Stimulated activated CD8-positive, alpha-beta memory T cell treated with anti-CD3 and anti-CD28 coated beads, Interleukin-4, amount 100 ng/mL, for 48 hours (primary cell): ENCODE data around the gene LDLRAD4.

ENCODE experiments used
- DNase-seq: peaks from one replicate; pipeline ENCODE4 v3.0.0-alpha.2; 2020

Gene LDLRAD4

DNA sequence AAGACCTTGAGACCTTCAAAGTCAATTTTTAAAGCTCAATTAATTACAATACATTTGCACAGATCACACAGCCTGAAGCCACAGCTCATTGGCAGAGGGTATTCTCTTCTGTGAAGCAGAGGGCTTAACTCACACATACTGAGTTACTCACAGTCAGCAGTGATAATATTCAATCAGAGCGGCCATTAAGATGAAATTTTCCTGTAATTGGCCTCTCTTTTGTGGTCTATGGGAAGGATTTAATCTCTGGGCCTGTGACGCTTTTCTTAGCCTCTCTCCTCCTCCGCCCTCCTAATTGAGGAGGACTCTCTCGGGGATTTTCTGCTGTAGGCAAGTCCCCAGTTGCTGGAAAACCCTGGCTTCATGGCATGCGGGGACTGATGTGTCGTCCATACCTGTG is 12.3 kb upstream of the LDLRAD4 start:
- DNase-seq, result no peak

DNA sequence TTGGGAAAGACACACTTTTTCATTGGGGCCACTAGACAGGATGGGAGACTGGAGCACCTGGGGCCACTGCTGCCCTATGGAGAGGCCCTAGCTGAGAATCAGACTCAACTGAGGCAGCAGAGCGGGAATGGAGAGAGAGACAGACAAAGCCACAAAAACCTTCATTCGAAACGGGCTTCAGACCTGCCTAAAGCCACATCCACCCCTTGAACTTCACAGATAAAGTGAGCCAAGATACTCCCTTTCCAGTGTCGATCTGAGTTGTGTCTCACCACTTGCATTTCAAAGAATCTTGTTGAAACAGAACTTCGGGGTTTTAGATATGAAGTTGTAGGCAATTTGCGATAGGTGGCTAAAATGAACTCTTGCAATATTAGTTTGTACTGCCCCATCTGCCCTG is 11.3 kb upstream of the LDLRAD4 start:
- DNase-seq, result no peak

DNA sequence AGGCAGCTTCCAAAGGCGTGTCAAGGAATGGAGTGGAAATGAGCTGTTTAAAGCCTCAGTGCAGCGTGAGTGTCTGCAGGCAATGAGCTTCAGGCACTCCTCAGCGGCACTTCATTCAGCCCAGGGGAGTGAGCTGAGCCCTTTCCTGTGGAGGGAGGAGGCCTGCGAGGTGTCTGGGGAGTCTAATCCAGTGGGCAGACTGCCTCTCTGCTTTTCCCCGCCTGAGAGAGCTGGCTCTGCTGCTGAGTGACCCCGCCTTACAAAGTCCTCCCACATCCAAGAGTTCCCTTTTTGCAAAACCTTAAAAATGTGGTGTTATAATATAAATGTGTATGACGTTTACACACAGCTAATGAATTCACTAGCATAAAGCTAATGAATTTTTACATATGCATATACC is 7.0 kb upstream of the LDLRAD4 start:
- DNase-seq, result no peak

DNA sequence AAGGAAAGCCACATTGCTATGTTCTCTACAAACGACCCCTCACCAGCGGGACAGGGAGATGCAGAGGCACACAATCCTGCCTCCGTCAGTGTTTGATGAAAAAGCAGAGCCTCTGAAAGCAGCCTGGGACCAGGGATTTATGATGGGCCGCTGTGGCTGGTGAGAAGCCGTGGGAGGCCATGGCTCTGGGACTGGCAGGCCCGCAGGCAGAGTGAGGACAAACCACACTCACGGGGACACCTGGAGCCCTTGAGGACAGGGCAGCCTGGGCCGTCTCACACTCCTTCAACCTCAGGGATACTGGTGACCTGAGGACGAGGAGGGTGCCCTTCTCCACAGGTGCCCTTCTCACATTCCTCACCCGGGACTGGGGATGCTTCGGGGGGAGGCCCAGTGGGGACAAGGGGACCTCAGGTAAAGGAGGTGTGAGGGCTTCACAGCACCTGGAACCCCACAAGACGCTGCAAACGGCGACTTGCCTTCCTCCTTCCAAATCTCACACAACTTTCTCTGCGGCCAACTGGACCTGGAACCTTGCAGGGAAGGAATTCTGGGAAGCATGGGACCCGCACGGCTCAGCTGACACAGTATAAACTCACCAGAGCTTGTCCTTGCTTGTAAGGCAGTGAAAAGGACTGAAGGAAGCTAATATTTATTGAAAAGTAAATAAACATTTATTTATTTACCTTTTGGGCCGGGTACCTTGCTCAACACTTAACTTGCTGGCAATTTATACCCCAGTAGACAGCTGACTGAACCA is 5.3 kb upstream of the LDLRAD4 start:
- no peak for DNase-seq

DNA sequence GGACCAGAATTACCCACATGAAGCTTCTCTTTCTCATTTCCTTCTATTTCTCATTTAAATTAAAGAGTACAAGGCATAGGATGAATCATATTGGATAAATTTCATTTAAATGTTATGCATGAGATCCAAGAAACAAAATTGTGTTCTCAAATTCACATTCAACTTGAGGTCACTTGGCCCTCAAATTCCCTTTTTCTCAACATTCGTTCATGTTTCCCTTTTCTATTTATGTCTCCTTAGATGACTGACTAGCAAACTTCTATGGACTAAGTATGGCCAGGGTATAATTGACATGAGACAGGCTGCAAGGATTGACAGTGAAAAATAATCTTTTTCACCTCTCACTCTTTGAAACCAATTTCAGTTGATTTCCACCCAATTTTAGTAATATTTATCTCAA is 4.0 kb upstream of the LDLRAD4 start:
- no peak for DNase-seq

DNA sequence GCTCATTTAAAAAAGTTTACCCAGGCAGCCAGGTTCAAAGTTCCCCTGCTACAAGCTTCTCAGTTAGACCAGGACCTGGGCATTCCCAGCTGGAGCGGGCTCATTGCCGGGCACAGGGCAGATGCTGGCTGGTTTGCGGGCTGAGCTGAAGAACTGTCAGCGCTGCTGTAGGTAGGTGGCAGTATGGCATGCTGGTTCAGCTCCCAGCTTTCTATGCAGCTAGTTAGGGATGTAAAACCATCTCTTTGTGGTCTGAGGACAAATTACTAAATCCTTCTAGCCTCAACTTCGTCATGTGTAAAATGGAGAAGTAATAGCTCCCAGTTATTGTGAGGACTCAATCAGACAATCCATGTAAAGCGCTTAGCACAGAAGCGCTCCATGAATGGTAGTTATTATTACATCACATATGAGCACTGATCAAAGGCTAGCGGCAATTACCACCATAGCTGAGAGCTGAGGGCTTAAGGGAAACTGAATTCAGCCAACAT is 2.4 kb upstream of the LDLRAD4 start:
- peak; percentile 62 for DNase-seq

DNA sequence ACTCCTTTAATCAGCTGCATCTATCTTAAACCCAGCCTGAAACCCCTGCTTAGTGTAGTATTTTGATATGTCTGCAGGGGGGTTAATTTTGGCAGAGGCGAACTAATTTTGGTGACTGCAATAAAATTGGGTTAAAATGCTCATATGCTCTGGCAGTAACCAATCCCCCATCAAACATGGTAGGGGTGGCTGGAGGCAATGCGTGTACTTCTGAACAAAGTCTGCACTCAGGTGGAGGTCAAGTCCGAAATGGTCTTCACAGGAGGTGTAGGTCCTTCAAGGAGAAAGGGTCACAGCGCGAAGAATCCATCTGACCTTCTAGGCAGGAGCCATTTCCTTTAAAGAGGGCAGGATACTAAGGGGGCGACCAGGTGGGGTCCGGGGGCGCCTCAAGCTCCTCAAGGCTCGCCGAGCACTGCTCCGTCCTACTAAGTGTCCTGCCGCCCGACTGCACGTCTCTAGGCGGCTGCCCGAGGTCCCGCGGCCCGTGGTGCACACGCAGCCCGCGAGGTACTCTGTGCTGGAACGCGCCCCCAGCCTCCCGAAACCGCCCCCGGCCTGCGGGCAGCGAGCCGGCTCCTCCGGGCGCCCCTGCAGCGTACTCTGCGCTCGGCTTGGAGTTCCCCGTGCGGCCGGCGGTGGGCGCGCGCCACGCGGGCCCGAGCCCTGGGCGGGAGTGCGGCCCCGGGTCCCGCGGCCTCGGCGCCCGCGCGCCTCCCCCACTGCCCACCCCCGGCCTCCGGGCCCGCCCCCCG is 1.7 kb upstream of the LDLRAD4 start:
- peak; percentile 69 for DNase-seq

DNA sequence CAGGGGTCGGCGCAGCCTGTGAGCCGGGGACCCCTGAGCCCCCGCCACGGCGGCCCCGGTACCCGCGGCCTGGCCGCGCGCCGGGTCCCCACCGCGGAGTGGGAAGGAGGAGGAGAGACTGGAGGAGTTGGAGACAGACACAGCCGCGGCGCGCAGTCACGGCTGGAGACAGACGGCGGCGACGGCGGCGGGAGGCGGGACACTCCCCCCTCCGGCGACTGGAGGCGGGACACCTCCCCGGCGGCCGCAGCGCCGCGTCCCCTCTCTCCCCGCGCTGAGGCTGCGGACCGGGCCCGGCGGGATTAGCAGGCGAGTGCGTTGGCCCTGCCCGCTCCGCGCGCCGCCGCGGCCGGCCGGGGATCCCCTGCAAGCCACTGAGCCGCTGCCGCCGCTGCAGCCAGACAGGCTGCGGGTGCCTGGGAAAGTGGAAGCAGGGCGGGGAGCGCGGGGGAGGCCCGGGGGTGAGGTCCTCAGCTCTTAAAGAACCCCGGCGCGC is 1.0 kb upstream of the LDLRAD4 start:
- DNase-seq, result peak; percentile 71

DNA sequence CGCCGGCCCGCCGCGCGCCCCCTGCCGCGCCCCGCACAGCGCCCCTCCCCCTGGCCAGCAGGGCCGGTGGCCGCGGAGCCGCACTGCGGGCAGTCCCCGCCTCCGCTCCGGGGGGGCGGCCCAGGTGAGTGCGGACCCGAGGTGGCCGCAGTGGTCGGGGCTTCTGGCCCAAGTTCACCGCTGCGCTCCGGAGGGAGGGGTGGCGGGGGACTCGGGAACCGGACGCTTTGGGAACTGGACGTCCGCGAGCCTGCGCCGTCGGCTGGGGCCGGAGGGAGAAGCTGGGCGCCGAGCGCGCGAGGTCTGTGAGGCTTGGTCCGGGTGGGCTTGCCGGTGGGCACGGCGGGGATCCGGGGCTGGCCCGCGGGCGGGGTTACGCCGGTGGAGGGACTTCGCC is 591 bp upstream of the LDLRAD4 start:
- DNase-seq, result no peak

DNA sequence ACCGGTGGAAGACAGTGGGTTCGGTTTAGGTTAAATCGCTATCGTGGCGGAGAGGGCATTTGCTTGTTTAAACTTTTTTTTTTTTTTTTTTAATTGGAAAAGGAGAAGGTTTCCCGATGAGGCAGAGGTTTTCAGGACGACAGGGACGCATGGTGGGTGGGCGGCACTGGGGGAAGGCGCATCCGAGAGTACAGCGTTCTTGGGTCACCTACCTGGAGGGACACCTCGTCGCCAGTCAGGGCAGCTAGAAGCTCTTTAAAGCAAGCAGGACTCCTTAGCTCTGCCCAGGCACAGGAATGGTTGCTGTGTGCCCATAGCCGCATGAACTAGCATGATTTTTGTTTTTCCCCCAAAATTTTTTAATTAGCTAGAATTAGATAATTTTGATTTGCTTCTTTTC is 437 bp downstream of the LDLRAD4 start:
- DNase-seq, result no peak

DNA sequence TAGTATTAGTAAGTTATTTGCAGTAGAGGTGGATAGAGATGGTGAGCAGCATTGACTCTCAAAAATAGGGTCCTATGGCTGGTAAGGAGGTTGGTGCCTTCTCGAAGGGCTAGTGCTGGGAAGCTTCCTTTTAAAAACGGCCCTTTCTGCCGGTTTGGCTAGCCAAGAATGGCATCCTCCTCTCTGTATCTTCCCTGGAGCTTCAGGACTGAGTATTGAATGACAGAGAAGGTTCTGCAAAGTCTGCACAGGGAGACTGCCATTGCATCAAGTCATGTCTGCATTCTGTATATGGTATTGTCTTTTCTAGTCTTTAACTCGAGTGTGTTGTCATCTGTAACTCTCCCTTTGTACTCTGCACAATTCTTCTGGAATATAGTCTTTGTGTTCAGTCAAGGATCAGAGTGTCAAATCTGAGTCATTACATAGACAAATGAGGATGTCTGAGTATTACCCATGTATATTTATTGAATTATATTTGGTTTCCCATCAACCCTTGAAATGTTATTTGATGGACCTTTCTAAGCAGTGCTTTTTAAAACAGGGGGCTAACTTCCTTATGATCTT is 1.1 kb downstream of the LDLRAD4 start:
- no peak for DNase-seq

DNA sequence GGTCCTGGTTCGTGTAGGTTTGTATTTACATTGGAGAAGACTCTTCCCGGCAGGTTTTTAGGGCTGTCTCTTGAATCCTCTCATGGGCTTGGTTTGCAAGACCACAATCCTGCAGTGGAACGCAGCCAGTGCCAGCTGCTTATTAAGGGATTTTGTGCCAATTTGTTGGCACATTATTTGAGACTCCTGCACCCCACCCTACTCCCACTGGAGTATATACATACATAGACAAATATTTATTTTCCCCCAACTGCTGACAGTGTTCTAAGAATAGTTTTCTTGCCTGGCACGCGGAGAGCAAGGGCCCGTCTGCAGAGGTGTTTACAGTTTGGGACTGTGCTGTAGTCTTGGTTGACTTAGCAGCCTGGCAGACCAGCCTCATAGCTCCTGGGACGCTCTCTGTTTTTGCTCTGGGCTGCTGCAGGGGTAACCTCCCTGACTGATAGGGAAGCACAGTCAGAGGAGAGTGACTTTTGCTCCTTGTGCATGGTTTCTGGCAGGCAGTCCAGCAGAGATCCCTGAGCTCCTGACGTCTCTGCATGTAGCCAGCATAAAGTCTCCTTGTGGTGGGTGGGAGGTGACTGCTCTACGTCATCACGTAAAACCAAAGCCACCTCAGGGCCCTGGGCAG is 1.9 kb downstream of the LDLRAD4 start:
- no peak for DNase-seq

DNA sequence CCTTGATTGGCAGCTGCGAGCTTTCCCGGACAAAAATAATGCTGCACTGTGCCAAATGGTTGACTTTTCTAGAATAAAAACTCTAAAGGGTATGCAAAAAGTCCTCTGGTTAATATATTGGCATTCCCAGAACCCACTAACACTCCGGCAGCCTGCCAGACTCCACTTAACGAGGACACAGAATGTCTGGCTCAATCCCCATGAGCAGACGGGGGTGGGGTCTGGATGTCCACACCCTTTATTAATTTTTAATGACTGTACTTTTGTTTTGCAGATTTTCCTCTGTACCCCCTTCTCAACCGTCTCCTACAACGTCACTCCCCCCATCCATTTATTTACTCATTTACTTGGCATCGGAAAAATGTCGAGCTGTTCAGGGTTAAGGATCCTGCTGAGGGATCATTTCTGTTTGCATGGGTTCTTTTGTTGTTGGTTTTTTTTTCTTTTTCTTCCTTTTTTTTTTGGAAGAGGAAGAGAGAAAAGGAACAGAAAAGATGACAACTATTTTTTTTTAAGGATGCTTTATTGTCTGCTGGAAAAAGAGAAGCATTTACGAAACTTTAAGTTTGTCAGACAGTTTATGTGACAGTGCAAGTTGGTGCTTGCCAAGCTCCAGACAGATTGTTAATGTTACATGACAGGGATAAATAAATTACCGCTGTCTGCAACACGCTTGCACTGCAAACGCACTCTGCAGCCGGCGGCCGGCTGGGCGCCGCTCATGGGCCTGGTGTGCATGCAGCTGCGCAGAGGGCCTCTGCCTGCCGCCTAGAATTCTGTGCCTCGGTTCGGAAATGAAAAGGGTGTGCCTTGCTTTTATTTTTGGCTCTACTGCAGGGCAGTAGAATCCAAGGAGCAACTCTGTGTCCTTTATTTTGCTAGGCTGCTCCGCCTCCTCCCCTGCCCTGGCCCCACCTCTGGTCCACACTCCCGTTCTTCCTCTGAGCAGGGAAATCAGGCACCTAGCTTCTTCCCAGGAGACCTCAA is 3.6 kb downstream of the LDLRAD4 start:
- DNase-seq, result no peak

DNA sequence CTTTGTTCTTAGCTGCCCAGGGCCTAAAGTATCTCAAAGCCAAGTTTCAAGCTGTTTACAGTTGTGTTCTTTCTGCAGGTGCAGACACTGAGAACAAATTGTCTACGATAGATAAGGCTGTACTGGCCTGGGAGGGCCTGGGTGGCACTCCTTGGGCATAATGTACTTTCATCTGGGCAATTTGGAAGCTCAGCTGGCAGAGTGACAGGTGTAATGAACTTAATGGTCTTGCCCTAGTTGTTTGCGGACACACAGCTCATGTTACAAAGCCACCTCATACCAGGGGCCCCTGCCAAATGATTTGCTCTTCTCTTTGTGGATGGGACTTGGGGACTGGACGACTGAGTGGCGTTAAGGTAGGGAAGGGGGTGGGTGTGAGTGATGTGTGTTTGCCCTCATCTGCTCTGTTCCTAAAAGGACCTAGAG is 4.3 kb downstream of the LDLRAD4 start:
- no peak for DNase-seq

DNA sequence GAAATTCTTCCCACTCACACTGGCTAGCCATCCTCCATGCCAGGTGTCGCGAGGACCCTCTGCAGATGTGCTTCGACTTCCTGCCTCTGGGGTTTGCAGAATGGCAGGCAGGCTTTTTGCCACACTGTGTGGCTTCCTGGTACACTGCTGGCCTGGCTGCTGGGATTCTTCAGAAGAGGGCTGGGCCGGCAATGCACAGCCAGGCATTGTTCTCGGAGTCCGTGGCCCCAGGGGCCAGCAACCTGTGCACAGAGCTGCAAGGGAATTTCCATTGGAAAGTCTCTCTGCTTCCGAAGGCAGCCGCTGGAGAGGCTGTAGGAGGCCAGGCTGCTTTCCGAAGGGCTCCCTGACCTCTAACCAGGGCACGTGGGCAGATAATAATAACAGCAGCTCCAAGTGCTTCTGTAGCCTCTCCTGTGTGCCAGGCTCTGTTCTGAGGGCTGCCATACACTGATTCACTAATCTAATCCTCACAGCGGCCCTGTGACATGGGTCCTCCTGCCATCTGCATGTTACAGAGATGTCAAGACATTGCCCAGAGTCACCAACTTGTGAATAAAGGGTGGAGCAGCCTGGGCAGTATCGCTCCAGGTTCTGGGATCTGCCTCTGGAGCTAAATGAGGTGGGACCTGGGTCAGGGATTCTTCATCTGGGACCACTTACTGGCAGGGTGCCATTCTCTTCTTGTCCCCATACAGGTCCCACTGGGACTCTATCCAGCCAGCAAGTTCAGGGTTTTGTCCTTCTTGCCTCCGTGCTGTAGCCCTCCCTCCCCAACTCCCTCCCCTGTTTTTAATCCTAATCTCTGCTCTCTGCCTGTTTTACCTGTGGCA is 5.0 kb downstream of the LDLRAD4 start:
- DNase-seq, result no peak

DNA sequence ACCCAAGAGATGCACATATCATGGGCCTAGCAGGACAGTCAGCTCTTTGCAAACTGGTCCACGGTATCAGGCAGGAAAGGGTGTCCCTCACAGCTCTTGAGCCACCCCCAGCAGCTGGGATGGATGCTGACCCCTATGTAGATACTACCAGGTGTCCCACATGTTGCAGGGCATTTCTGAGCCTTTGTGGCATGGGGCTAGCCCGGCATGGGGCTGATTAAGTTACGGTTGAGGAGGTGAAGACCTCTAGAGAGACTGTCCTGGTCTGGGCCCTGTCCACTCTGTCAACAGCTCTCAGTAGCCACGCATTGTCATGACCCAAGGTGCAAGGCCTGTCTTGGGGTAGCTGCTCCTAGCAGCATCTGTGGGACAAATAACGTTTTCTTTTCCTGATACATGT is 6.7 kb downstream of the LDLRAD4 start:
- no peak for DNase-seq

DNA sequence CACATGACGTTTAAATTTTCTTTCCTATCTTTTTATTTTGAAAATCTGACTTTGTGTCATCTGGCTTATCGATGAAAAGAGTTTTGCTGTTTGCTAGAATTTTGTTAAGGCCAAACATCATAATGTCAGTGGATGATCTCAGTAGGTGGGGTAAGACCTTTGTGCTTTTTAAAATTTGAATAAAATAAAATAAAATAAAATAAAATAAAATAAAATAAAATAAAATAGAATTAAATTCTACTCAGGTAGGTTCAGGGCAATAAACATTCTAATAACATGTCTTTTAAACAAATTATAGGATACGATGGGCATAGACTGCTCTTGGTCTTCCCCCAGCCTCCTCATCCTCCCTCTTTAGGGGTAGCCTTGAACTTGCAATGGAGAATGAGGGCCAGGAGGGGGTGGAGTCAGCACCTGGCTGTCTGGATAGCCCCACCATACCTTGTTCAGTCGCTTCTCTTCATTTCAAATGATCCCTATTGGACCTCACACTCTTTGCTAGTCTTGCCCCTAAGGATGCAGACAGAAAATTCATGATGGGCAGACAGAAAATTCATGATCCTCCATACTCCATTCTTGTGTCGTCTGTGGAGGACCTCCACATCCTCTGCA is 8.1 kb downstream of the LDLRAD4 start:
- no peak for DNase-seq

DNA sequence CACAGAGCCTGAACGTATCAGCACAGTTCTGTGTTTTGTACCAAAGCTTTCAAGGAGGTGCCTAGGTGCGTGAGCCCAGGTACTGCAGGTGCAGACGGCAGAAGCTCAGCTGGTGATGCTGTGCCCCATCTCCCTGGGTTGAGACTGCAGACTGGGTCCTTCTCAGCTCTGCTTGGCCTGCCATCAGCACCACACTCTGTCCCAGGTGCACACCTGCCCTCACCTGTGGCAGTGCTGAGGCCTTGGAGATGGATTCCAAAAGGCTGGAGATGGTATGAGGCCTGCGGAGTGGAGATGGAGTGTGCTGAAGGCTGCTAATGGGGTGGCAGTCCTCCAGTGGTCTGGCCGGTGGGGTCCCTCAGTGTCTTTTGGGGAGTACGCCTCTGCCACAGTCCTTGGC is 9.3 kb downstream of the LDLRAD4 start:
- DNase-seq, result no peak

DNA sequence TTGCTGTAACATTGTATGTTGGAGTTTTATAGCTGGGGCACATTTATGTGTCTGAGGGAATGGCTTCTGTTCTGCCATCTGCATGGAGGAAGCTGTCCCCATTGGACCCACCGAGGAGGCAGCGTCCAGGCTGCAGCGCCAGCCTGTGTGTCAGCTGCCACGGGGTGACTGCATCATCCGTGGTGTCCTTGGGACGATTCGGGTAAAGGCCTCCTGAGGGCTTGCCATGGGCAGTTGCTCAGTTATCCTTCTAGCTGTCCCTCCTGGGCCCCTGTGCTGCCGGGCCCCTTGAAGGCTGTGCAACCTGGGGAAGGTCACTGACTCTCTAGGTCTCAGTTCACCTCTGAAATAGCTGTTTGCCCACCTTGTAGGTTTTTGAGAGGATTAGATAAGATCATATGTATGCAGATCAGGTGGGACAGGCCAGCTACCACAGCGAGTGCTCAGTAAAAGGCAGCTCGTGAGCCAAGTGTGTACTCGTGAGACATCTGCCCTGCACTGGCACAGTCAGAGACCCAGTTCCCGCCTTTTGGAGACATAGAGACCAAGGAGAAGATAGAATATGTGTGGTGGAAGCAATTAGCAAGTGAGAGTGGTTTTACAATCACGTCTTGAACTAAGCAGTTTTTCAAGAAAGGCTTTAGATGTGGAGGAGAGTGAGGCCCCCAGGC is 10.6 kb downstream of the LDLRAD4 start:
- DNase-seq, result no peak

DNA sequence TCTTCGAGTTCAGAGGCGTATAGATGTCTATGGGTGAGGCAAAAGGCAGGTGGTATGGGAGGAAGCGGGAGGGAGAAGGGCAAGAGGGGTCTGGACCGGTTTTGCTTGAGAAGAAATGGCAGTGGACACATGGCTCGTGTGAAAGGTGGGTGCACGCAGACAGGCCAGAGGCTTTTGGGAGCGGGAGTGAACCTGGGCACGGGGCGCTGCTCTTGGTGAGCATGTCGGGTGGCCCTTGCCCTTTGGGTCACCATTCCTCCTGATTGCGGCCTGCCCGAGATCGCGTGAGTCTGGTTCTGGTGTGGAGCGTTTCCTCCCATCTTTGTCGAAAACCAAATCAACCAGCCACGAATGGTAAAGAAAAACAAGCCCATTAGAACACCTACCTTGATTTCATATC is 12.6 kb downstream of the LDLRAD4 start:
- no peak for DNase-seq
